Memory B cell (primary cell): ENCODE data around the gene ROR2.

Experiments used
- ATAC-seq: fragments of 150-1000 bp; cut with Tn5 transposase; 2 replicates; pipeline ENCODE4 v1.10.0; 2021; ENCODE audit warnings: low read depth, mild to moderate bottlenecking, moderate library complexity
- DNase-seq, 2 donors: peaks; one replicate each; pipeline ENCODE4 v3.0.0; 2022; ENCODE audit warnings: low spot score in 2 of 2
- H3K27ac Mint-ChIP-seq: one replicate; pipeline ENCODE4 v1.8.0; 2022; ENCODE audit warnings: mild to moderate bottlenecking, moderate library complexity, mixed read lengths
- H3K27me3 Mint-ChIP-seq: one replicate; pipeline ENCODE4 v1.8.0; 2022; ENCODE audit warnings: mixed read lengths
- H3K36me3 Mint-ChIP-seq: one replicate; pipeline ENCODE4 v1.8.0; 2022; ENCODE audit warnings: mild to moderate bottlenecking, mixed read lengths
- H3K4me1 Mint-ChIP-seq: one replicate; pipeline ENCODE4 v1.8.0; 2022; ENCODE audit warnings: mixed read lengths
- H3K4me3 Mint-ChIP-seq: one replicate; pipeline ENCODE4 v1.8.0; 2022; ENCODE audit warnings: mild to moderate bottlenecking, moderate library complexity, mixed read lengths
- H3K9me3 Mint-ChIP-seq: one replicate; pipeline ENCODE4 v1.8.0; 2022; ENCODE audit warnings: mixed read lengths

Gene ROR2

GRCh38 chr9:91896513-91897121 lies 53.4 kb downstream of the ROR2 start:
- H3K9me3 Mint-ChIP-seq, result no peaks in the 10 kb centered on the region
- H3K27ac Mint-ChIP-seq, result no peak overlapping the region
- H3K27me3 Mint-ChIP-seq, result peaks cover 25% of the 10 kb centered on the region
- no peaks in the 10 kb centered on the region for H3K36me3 Mint-ChIP-seq
- DNase-seq, result no peak
- H3K4me1 Mint-ChIP-seq, result no peaks in the 10 kb centered on the region
- H3K4me3 Mint-ChIP-seq, result no peak overlapping the region
- no peak for ATAC-seq

DNA sequence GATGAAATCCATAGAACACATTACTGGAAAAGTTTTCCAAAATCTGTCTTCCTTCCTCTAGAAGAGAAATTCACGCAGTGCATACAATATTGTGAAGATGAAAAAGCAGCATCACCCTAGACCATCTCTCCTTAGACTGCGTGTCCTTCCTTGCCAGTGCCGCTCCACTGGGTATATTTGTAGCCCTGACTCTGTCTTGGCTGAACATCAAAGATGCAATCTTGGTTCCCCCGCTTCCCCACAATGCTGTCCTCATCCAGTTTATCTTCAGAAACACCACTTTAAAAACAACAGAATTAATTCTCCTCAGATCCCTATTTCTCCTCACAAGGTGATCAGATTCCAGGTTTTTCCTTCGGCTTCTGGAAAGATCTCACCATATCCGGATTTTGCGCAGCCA lies 53.9 kb downstream of the ROR2 start:
- no peaks in the 10 kb centered on the region for H3K4me1 Mint-ChIP-seq
- H3K27ac Mint-ChIP-seq, result no peak overlapping the region
- no peak overlapping the region for H3K4me3 Mint-ChIP-seq
- H3K27me3 Mint-ChIP-seq, result peaks cover 25% of the 10 kb centered on the region
- no peaks in the 10 kb centered on the region for H3K36me3 Mint-ChIP-seq
- no peaks in the 10 kb centered on the region for H3K9me3 Mint-ChIP-seq
- no peak for ATAC-seq
- no peak for DNase-seq

GRCh38 chr9:91894536-91894935 lies 55.5 kb downstream of the ROR2 start:
- no peaks in the 10 kb centered on the region for H3K4me1 Mint-ChIP-seq
- H3K36me3 Mint-ChIP-seq, result no peaks in the 10 kb centered on the region
- H3K27me3 Mint-ChIP-seq, result peaks cover 23% of the 10 kb centered on the region
- DNase-seq (no peak), ATAC-seq (no peak)
- H3K4me3 Mint-ChIP-seq, result no peak overlapping the region
- H3K27ac Mint-ChIP-seq, result no peak overlapping the region
- no peaks in the 10 kb centered on the region for H3K9me3 Mint-ChIP-seq

DNA sequence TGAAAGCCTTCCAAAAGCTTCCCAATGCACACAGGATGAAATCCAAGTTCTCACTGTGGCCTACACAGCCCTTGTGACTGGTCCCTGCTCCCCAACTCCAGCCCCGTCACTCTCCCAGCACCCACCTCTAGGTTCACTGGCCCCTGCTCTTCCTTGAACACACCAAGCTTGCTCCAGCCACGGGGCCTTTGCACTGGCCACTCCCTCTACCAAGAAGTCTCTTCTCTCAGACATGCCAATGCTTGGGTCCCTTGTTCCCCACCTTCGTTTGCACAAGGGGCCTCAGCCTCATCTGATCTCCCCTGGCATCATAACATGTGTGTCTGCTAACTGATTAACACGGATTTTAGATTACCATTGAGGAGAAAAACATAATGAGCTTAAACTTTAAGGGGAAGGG lies 56.0 kb downstream of the ROR2 start:
- H3K27me3 Mint-ChIP-seq, result peaks cover 23% of the 10 kb centered on the region
- no peaks in the 10 kb centered on the region for H3K4me1 Mint-ChIP-seq
- no peaks in the 10 kb centered on the region for H3K36me3 Mint-ChIP-seq
- no peaks in the 10 kb centered on the region for H3K9me3 Mint-ChIP-seq
- H3K27ac Mint-ChIP-seq, result no peak overlapping the region
- DNase-seq, result no peak
- no peak for ATAC-seq
- no peak overlapping the region for H3K4me3 Mint-ChIP-seq

DNA sequence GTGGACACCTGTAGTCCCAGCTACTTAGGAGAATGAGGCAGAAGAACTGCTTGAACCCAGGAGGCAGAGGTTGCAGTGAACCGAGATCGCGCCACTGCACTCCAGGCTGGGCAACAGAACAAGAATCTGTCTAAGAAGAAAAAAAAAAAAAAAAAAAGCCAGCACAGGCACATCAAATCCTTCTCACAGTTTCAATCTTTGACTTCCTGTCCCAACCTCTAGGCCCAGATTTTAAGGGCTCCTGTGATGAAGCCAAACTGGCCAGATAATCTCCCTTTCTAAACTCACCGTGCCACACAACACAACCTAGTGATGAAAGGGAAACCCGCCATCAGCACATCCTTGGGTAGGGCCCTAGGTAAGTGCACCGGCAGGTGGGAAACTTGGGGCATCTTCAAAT lies 58.1 kb downstream of the ROR2 start:
- Mint-ChIP-seq H3K4me1 (no peaks in the 10 kb centered on the region), H3K27ac (no peak overlapping the region), H3K9me3 (no peaks in the 10 kb centered on the region), H3K4me3 (no peak overlapping the region), H3K27me3 (peaks cover 26% of the 10 kb centered on the region), H3K36me3 (no peaks in the 10 kb centered on the region)
- ATAC-seq (no peak), DNase-seq (no peak)

- H3K4me3 Mint-ChIP-seq, result no peak overlapping the region
- H3K4me1 Mint-ChIP-seq, result no peaks in the 10 kb centered on the region
- DNase-seq (no peak), ATAC-seq (no peak)
- no peak overlapping the region for H3K27ac Mint-ChIP-seq
- no peaks in the 10 kb centered on the region for H3K9me3 Mint-ChIP-seq
- peaks cover 18% of the 10 kb centered on the region for H3K27me3 Mint-ChIP-seq
- H3K36me3 Mint-ChIP-seq, result no peaks in the 10 kb centered on the region
Observed at GRCh38 chr9:91890662-91891061, 59.4 kb downstream of the ROR2 start.

- H3K36me3 Mint-ChIP-seq, result no peaks in the 10 kb centered on the region
- no peaks in the 10 kb centered on the region for H3K4me1 Mint-ChIP-seq
- no peak overlapping the region for H3K4me3 Mint-ChIP-seq
- ATAC-seq (no peak), DNase-seq (no peak)
- H3K27me3 Mint-ChIP-seq, result peaks cover 14% of the 10 kb centered on the region
- no peak overlapping the region for H3K27ac Mint-ChIP-seq
- no peaks in the 10 kb centered on the region for H3K9me3 Mint-ChIP-seq
Observed at GRCh38 chr9:91889161-91889911, 60.7 kb downstream of the ROR2 start.

GRCh38 chr9:91886414-91887076 lies 63.5 kb downstream of the ROR2 start:
- Mint-ChIP-seq H3K4me3 (no peak overlapping the region), H3K4me1 (no peaks in the 10 kb centered on the region), H3K27ac (no peak overlapping the region), H3K27me3 (peaks cover 4% of the 10 kb centered on the region), H3K9me3 (no peaks in the 10 kb centered on the region), H3K36me3 (no peaks in the 10 kb centered on the region)
- ATAC-seq (no peak), DNase-seq (no peak)

GRCh38 chr9:91885746-91886413 lies 64.1 kb downstream of the ROR2 start:
- Mint-ChIP-seq H3K9me3 (no peaks in the 10 kb centered on the region), H3K27ac (no peak overlapping the region), H3K36me3 (no peaks in the 10 kb centered on the region), H3K27me3 (peaks cover 4% of the 10 kb centered on the region), H3K4me1 (no peaks in the 10 kb centered on the region), H3K4me3 (no peak overlapping the region)
- DNase-seq (no peak), ATAC-seq (no peak)

DNA sequence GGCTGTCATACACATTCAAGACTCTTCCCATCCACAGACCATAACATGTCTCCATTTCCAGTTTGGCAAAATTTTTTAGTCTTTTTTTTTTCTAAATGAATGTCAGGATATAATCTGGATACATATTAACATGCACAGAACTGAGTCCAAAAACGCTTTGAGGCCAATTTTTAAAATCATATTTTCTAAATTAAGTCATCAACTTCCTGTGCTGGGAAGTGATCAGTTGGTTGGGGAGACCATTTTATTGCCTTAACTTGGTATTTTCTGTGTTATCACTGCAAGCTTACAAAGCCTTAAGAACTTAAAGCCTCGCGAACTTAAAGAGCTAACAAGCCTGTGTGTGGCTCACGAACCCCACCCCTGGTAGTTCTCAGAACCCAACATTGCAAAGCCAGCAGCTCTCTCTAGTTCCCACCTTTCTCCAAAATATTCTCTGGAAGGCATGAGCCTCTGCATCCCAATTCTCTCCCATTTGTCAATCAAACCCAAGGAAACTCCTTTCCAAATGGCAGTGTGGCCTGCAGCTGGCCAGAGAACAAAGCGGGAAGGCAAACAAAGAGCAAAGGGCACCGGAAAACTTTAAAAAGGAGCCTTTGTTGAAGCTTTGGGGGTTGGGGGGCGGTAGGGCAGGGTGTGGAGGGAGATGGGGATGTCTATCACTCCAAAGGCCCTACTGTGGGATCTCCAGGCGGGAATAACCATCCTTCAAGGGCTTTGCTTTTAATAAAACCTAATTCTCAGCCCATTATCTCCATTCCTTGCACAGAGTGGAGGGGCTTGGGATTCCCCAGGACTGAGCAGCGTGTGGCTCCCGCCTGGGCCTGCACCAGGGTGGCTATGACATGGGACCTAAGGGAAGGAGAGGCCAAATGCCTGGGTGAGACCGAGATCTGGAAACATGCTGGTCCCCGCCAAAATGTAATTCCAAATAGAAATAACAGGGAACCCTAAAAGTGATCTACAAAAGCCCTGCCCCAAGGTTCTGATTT lies 65.0 kb downstream of the ROR2 start:
- H3K36me3 Mint-ChIP-seq, result no peaks in the 10 kb centered on the region
- no peaks in the 10 kb centered on the region for H3K9me3 Mint-ChIP-seq
- ATAC-seq, result no peak
- H3K4me1 Mint-ChIP-seq, result no peaks in the 10 kb centered on the region
- H3K27me3 Mint-ChIP-seq, result peaks cover 4% of the 10 kb centered on the region
- H3K4me3 Mint-ChIP-seq, result no peak overlapping the region
- DNase-seq, result no peak
- no peak overlapping the region for H3K27ac Mint-ChIP-seq

GRCh38 chr9:91884153-91884552 lies 65.9 kb downstream of the ROR2 start:
- Mint-ChIP-seq H3K4me3 (no peak overlapping the region), H3K27me3 (peaks cover 4% of the 10 kb centered on the region), H3K27ac (no peak overlapping the region), H3K4me1 (no peaks in the 10 kb centered on the region), H3K9me3 (no peaks in the 10 kb centered on the region), H3K36me3 (no peaks in the 10 kb centered on the region)
- ATAC-seq (no peak), DNase-seq (no peak)

- no peaks in the 10 kb centered on the region for H3K36me3 Mint-ChIP-seq
- DNase-seq (no peak), ATAC-seq (no peak)
- H3K9me3 Mint-ChIP-seq, result no peaks in the 10 kb centered on the region
- H3K27ac Mint-ChIP-seq, result no peak overlapping the region
- H3K4me1 Mint-ChIP-seq, result no peaks in the 10 kb centered on the region
- H3K27me3 Mint-ChIP-seq, result peaks cover 4% of the 10 kb centered on the region
- no peak overlapping the region for H3K4me3 Mint-ChIP-seq
Observed at GRCh38 chr9:91883503-91883902, 66.5 kb downstream of the ROR2 start.

DNA sequence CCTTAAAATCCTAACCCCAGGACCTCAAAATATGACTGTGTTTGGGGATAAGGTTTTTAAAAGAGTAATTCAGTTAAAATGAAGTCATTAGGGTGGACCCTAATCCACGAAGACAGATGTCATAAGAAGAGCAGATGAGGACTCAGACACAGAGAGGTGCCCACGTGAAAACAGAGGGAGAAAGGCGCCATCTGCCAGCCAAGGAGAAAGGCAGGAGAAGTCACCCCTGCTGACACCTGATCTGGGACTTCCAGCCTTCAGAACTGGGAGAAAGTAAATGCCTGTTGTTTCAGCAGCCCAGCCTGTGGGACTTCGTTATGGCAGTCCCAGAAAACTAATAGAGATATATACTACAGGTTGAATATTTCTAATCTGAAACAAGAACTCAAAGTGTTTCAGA lies 67.4 kb downstream of the ROR2 start:
- H3K4me3 Mint-ChIP-seq, result no peak overlapping the region
- DNase-seq, result no peak

More for the DNA sequence above, 67.4 kb downstream of the ROR2 start:
- H3K9me3 Mint-ChIP-seq, result no peaks in the 10 kb centered on the region
- no peaks in the 10 kb centered on the region for H3K4me1 Mint-ChIP-seq
- no peaks in the 10 kb centered on the region for H3K27me3 Mint-ChIP-seq
- no peak overlapping the region for H3K27ac Mint-ChIP-seq
- no peak for ATAC-seq
- H3K36me3 Mint-ChIP-seq, result no peaks in the 10 kb centered on the region
